H1 (cell line): ENCODE data around the gene FBXO41. TPM values are rescaled to one million over a fixed set of nuclear protein-coding genes. Genes with fewer than 3 reads are reported as not detected.

Source experiments
- CTCF ChIA-PET: fragments of 300-600 bp; sonication (Branson Sonifier 250); formaldehyde crosslinking; loops from one replicate; lab custom pipeline; 2021; ENCODE audit not compliant: partially characterized antibody; lab: Charles Lee
- POLR2A ChIA-PET: fragments of 300-600 bp; sonication (Branson Sonifier 250); formaldehyde crosslinking; loops from one replicate; lab custom pipeline; 2021; ENCODE audit warnings: inconsistent platforms; ENCODE audit not compliant: partially characterized antibody; lab: Charles Lee
- DNase-seq, 2 experiments: peaks; one replicate each; pipeline versions ENCODE4 v3.0.0 to v3.0.0-alpha.2; 2010 to 2022; ENCODE audit warnings: low spot score in 2 of 2, low read depth in 1 of 2, mixed read lengths in 1 of 2
- FAIRE-seq: peaks from 2 replicates; lab custom pipeline; 2011; peaks lifted over from hg19 to GRCh38; lab: Jason Lieb, UNC
- H2AFZ ChIP-seq: 2 replicates; pipeline ENCODE4 v1.8.1; 2012; ENCODE audit warnings: low read length, inconsistent platforms
- H2AK5ac ChIP-seq: 2 replicates; pipeline ENCODE4 v1.6.1; 2013; ENCODE audit warnings: low read depth, low read length
- H2BK120ac ChIP-seq: replicated peaks from 2 replicates; pipeline ENCODE3; 2013; ENCODE audit warnings: low read depth, low read length, inconsistent platforms
- H2BK12ac ChIP-seq: 2 replicates; pipeline ENCODE4 v1.6.1; 2013; ENCODE audit warnings: low read depth, low read length
- H2BK15ac ChIP-seq: 2 replicates; pipeline ENCODE4 v1.6.1; 2013; ENCODE audit warnings: low read length
- H2BK20ac ChIP-seq: 2 replicates; pipeline ENCODE4 v1.6.1; 2013; ENCODE audit warnings: low read length
- H2BK5ac ChIP-seq: 2 replicates; pipeline ENCODE4 v1.6.1; 2013; ENCODE audit warnings: low read depth, low read length
- H3K14ac ChIP-seq: 2 replicates; pipeline ENCODE4 v1.6.1; 2013; ENCODE audit warnings: inconsistent platforms; ENCODE audit not compliant: insufficient read length
- H3K18ac ChIP-seq: 2 replicates; pipeline ENCODE4 v1.6.1; 2013; ENCODE audit warnings: low read length; ENCODE audit errors: extremely low read depth
- H3K23ac ChIP-seq: 2 replicates; pipeline ENCODE4 v1.6.1; 2013; ENCODE audit warnings: inconsistent platforms; ENCODE audit not compliant: insufficient read length
- H3K23me2 ChIP-seq: 2 replicates; pipeline ENCODE4 v1.6.1; 2013; ENCODE audit warnings: low read depth, low read length
- H3K27ac ChIP-seq: 2 replicates; pipeline ENCODE4 v1.6.1; 2011; ENCODE audit warnings: low read depth, low read length, inconsistent platforms
- H3K27me3 ChIP-seq, 4 experiments: replicated peaks in 1 of 4; 1 replicate in 1 of 4; 2 replicates in 3 of 4; pipeline versions ENCODE4 v1.6.1 to v1.8.1; 2011 to 2013; ENCODE audit warnings: low read length in 3 of 4, mild to moderate bottlenecking in 3 of 4, inconsistent platforms in 2 of 4, mixed read lengths in 2 of 4, moderate library complexity in 1 of 4; ENCODE audit not compliant: control insufficient read depth in 3 of 4, insufficient read depth in 3 of 4; ENCODE audit errors: extremely low read depth in 1 of 4
- H3K36me3 ChIP-seq, 4 experiments: 2 replicates each; pipeline versions ENCODE4 v1.6.1 to v1.8.1; 2011 to 2013; ENCODE audit warnings: mild to moderate bottlenecking in 4 of 4, low read length in 3 of 4, moderate library complexity in 2 of 4, control low read depth in 1 of 4, inconsistent platforms in 1 of 4; ENCODE audit not compliant: insufficient read depth in 4 of 4, control insufficient read depth in 2 of 4
- H3K4ac ChIP-seq: replicated peaks from 2 replicates; pipeline ENCODE3; 2013; ENCODE audit warnings: low read length, low read depth, mixed read lengths, inconsistent platforms; ENCODE audit not compliant: insufficient read length
- H3K4me1 ChIP-seq, 4 experiments: replicated peaks in 1 of 4; 1 replicate in 1 of 4; 2 replicates in 3 of 4; pipeline versions ENCODE4 v1.6.1 to v1.8.1; 2011 to 2013; ENCODE audit warnings: low read length in 3 of 4, inconsistent platforms in 2 of 4, mixed read lengths in 1 of 4; ENCODE audit not compliant: insufficient read depth in 4 of 4, control insufficient read depth in 3 of 4
- H3K4me2 ChIP-seq, 2 experiments: 2 replicates each; pipeline versions ENCODE4 v1.6.1 to v1.8.1; 2011 to 2013; ENCODE audit warnings: low read depth in 2 of 2, low read length in 2 of 2, control low read depth in 1 of 2, inconsistent platforms in 1 of 2, mild to moderate bottlenecking in 1 of 2; ENCODE audit not compliant: insufficient read depth in 1 of 2
- H3K4me3 ChIP-seq, 4 experiments: fragments of 200-600, 300-600 bp in 1 of 4; sonication (generic), shearing (Covaris generic), sonication (Bioruptor Twin) in 1 of 4; 2 replicates each; pipeline versions ENCODE4 v1.5.1 to v1.8.1; 2011 to 2016; ENCODE audit warnings: low read length in 4 of 4, low read depth in 3 of 4, control low read depth in 2 of 4, inconsistent platforms in 2 of 4, mild to moderate bottlenecking in 2 of 4, mixed read lengths in 1 of 4, moderate library complexity in 1 of 4; ENCODE audit not compliant: insufficient read depth in 2 of 4; ENCODE audit errors: extremely low read depth in 1 of 4
- H3K56ac ChIP-seq: replicated peaks from 2 replicates; pipeline ENCODE3; 2013; ENCODE audit warnings: low read depth, mild to moderate bottlenecking, mixed read lengths, low read length, inconsistent platforms; ENCODE audit not compliant: insufficient read length
- H3K79me1 ChIP-seq: 2 replicates; pipeline ENCODE4 v1.6.1; 2013; ENCODE audit warnings: low read depth, low read length, control low read depth
- H3K79me2 ChIP-seq, 2 experiments: 2 replicates each; pipeline versions ENCODE4 v1.6.1 to v1.8.1; 2012 to 2013; ENCODE audit warnings: low read length in 2 of 2, mild to moderate bottlenecking in 2 of 2, inconsistent platforms in 1 of 2; ENCODE audit not compliant: insufficient read depth in 2 of 2, control insufficient read depth in 1 of 2
- H3K9ac ChIP-seq, 4 experiments: replicated peaks in 1 of 4; 1 replicate in 1 of 4; 2 replicates in 3 of 4; pipeline versions ENCODE4 v1.6.1 to v1.8.1; 2011 to 2013; ENCODE audit warnings: low read depth in 3 of 4, low read length in 3 of 4, control low read depth in 2 of 4, mild to moderate bottlenecking in 2 of 4, moderate library complexity in 2 of 4, inconsistent platforms in 1 of 4; ENCODE audit errors: extremely low read depth in 1 of 4
- H3K9me3 ChIP-seq, 2 experiments: 2 replicates each; pipeline versions ENCODE4 v1.6.1 to v1.8.1; 2012 to 2013; ENCODE audit warnings: mild to moderate bottlenecking in 2 of 2, moderate library complexity in 2 of 2, control low read depth in 1 of 2, inconsistent platforms in 1 of 2, low read depth in 1 of 2, low read length in 1 of 2, mixed read lengths in 1 of 2; ENCODE audit not compliant: insufficient read depth in 2 of 2
- H4K20me1 ChIP-seq, 2 experiments: replicated peaks in 1 of 2; 2 replicates each; pipeline versions ENCODE3 to v1.8.1; 2011 to 2013; ENCODE audit warnings: inconsistent platforms in 2 of 2, low read length in 2 of 2, mild to moderate bottlenecking in 1 of 2; ENCODE audit not compliant: insufficient read depth in 2 of 2, control insufficient read depth in 1 of 2
- H4K5ac ChIP-seq: 2 replicates; pipeline ENCODE4 v1.6.1; 2013; ENCODE audit warnings: low read length, low read depth, mixed read lengths, inconsistent platforms; ENCODE audit not compliant: insufficient read length
- H4K8ac ChIP-seq: 2 replicates; pipeline ENCODE4 v1.8.0; 2013; ENCODE audit warnings: mild to moderate bottlenecking, moderate library complexity, low read length, inconsistent platforms; ENCODE audit not compliant: insufficient read depth; ENCODE audit errors: extremely low read depth
- H4K91ac ChIP-seq: replicated peaks from 2 replicates; pipeline ENCODE3; 2013; ENCODE audit warnings: low read length, mixed read lengths, inconsistent platforms; ENCODE audit not compliant: insufficient read length
- ATF3 ChIP-seq: IDR thresholded peaks from 2 replicates; pipeline ENCODE4 v1.6.1; 2011; ENCODE audit warnings: low read depth, mild to moderate bottlenecking, low read length; ENCODE audit not compliant: insufficient read depth
- CHD1 ChIP-seq: IDR thresholded peaks from 2 replicates; pipeline ENCODE4 v1.6.1; 2012; ENCODE audit warnings: low read depth, low read length, improper control_type of control experiment
- HDAC2 ChIP-seq, 2 experiments: fragments of 300-600 bp in 1 of 2; sonication (generic) in 1 of 2; IDR thresholded peaks; 2 replicates each; pipeline ENCODE4 v1.6.1; 2011 to 2012; ENCODE audit warnings: low read depth in 2 of 2, low read length in 2 of 2, mild to moderate bottlenecking in 2 of 2, moderate library complexity in 2 of 2, borderline replicate concordance in 1 of 2, inconsistent platforms in 1 of 2
- HDAC6 ChIP-seq: IDR thresholded peaks from one replicate; pipeline ENCODE4 v1.7.1; 2012; ENCODE audit warnings: low read depth, mild to moderate bottlenecking, inconsistent platforms, low read length, moderate library complexity
- WGBS, 2 experiments: shearing (Covaris generic) in 1 of 2; methylation state at CpG; one replicate each; pipeline versions ENCODE4 v1.1.6 to v1.1.7; 2013 to 2015; ENCODE audit warnings: low lambda C conversion rate in 2 of 2, mixed read lengths in 2 of 2, inconsistent platforms in 1 of 2, low coverage in 1 of 2, missing lambda C conversion rate in 1 of 2; ENCODE audit not compliant: insufficient replicate concordance in 2 of 2, insufficient coverage in 1 of 2, insufficient read length in 1 of 2; ENCODE audit errors: extremely low coverage in 1 of 2, missing lambda C conversion rate in 1 of 2; 5-methylcytosine and 5-hydroxymethylcytosine counted together
- polyA plus RNA-seq, 7 experiments: library from polyadenylated mRNA; depleted of rRNA in 3 of 7; stranded (reverse) in 5 of 7; unstranded in 2 of 7; fragments of >200 nt in 5 of 7; fragments of 200-250 nt in 2 of 7; gene quantifications; 1 replicate in 5 of 7; 2 replicates in 1 of 7; 4 replicates in 1 of 7; pipeline versions ENCODE4 v1.2.1 to v1.2.3, GENCODE V29; 2011 to 2013; ENCODE audit warnings: missing spikeins in 2 of 7, mixed read lengths in 2 of 7
- total RNA-seq: library from RNA; stranded (reverse); fragmentation: NEBNext Ultra II Directional; extraction: Animal tissue kit (Norgen Biotek cat#: 25700); gene quantifications from 2 replicates; pipeline ENCODE4 v1.2.1, GENCODE V29; 2021

FBXO41 gene
- total and polyA plus RNA-seq, 2 of the 8 experiments (the other 6 are each of a cell fraction or from before 2014, with no cell fraction given) = 11.2 to 14.3 TPM

DNA sequence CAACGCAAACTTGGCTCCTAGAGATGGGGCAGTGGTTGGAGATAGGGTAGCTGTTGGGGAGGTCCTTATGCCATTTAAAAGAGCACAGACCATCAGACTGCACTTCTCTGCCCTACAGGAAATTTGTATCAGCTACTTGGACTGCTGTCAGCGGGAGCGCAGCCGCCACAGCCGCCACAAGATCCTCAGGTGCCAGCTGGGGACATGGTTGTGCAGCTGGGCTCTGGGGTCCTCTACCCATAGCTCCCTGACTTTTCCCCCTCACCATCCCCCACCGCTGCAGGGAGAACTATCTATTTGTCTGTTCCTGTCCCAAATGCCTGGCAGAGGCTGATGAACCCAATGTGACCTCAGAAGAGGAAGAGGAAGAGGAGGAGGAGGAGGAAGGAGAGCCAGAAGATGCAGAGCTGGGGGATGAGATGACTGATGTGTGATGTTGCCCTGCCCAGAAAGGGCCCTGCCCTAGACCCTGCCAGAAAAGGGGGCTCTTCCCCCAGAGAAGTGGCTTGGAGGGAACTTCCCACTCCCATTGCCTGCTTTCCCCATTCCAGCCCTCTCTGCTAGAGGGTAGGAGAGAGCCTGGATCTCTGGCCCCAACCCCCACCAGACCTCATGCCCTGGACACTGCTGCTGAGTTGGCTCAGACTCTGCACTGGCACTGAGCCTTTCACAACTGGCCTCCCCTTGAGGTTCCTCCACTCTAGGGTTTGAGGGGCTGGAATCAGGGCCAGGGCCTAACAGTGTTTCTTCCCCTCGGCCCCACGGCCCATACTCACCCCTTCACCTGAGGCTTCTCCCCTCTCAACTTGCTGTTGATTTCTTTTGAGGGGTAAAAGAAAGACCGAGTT, 58.5 kb downstream of the FBXO41 start:
- no peak overlapping the region for H3K14ac ChIP-seq
- no peak overlapping the region for H3K9ac ChIP-seq
- H2BK12ac ChIP-seq = no peak overlapping the region
- peaks cover 6 to 39% (median 15%) of the 10 kb centered on the region in 4 experiments; a peak in 7 of 8 replicates for H3K36me3 ChIP-seq
- no peak for TF ChIP-seq HDAC6
- TF ChIP-seq HDAC2 (IDR thresholded peaks at IDR 0.05; ENCODE audit: borderline replicate concordance in 1 of 2, low read depth in 2 of 2, low read length in 2 of 2) = no peak
- no peak for TF ChIP-seq CHD1
- no peak for TF ChIP-seq ATF3
- TF ChIP-seq, all 59 proteins: peak for 0
- no peak overlapping the region for H3K56ac ChIP-seq
- H3K4ac ChIP-seq = no peak overlapping the region
- H3K27ac ChIP-seq = no peak overlapping the region
- H3K79me2 ChIP-seq = no peaks in the 10 kb centered on the region
- FAIRE-seq (no peak), DNase-seq (no peak)
- no peaks in the 10 kb centered on the region for H3K27me3 ChIP-seq
- no peak overlapping the region for H2AK5ac ChIP-seq
- H4K91ac ChIP-seq = no peak overlapping the region
- no peak overlapping the region for H2BK5ac ChIP-seq
- POLR2A ChIA-PET = interaction anchor here (0.9 to 11.5 kb wide), 3 partner anchors 8 to 14 kb away, joined by 3 to 113 read pairs (median 3); partner anchors contain the start of genes CCT7 and PRADC1
- no peak overlapping the region for H3K23ac ChIP-seq
- H2BK20ac ChIP-seq = no peak overlapping the region
- no peak overlapping the region for H2BK120ac ChIP-seq
- H4K5ac ChIP-seq = no peak overlapping the region
- no peak overlapping the region for H3K18ac ChIP-seq
- H3K9me3 ChIP-seq = no peaks in the 10 kb centered on the region
- no peak overlapping the region for H3K4me2 ChIP-seq
- no peak overlapping the region for H3K4me3 ChIP-seq
- H4K8ac ChIP-seq = no peak overlapping the region
- H3K23me2 ChIP-seq = no peaks in the 10 kb centered on the region
- H2BK15ac ChIP-seq = no peak overlapping the region
- peaks cover 0 to 3% of the 10 kb centered on the region in 2 experiments for H4K20me1 ChIP-seq
- CTCF ChIA-PET = interaction anchor here (1.3 to 2.5 kb wide), 3 partner anchors 13 to 65 kb away, joined by 3 to 14 read pairs (median 4); partner anchors contain the start of gene SMYD5
- H3K79me1 ChIP-seq = no peaks in the 10 kb centered on the region
- WGBS, 2 experiments = 90% methylated on average over 9 of the region's 9 CpGs; no CpG with 5 or more reads in 1 of the 2 experiments
- H2AFZ ChIP-seq = no peak overlapping the region
- H3K4me1 ChIP-seq = no peaks in the 10 kb centered on the region
